ENCODE data around the gene TNFAIP8L3.

- no peak for TF ChIP-seq CTCF (IDR thresholded peaks at IDR 0.05)
- TF ChIP-seq POLR2A (IDR thresholded peaks at IDR 0.05): no peak
These were observed 1.1 kb upstream of the TNFAIP8L3 start for GRCh38 chr15:51095681-51096331.
